HL-60 (cell line): Measurements from ENCODE around the gene CHRNG.

Experiments
- DNase-seq, 2 experiments: peaks; one replicate each; pipeline ENCODE4 v3.0.0-alpha.2; 2010 to 2020; ENCODE audit warnings: low read depth in 1 of 2, low spot score in 1 of 2
- H3K27ac ChIP-seq: fragments of 250-450 bp; sonication (Bioruptor Pico); replicated peaks from 2 replicates; pipeline ENCODE4 v1.5.1; 2020; ENCODE audit warnings: mild to moderate bottlenecking, moderate library complexity
- H3K27me3 ChIP-seq: fragments of 250-450 bp; sonication (Bioruptor Pico); 2 replicates; pipeline ENCODE4 v1.5.1; 2021; ENCODE audit warnings: mild to moderate bottlenecking, moderate library complexity; ENCODE audit not compliant: insufficient read depth, poor library complexity, severe bottlenecking
- H3K4me3 ChIP-seq: replicated peaks from 2 replicates; pipeline ENCODE4 v1.5.1; 2011; ENCODE audit warnings: mild to moderate bottlenecking, control low read depth, low read length; ENCODE audit not compliant: insufficient read depth
- GABPA ChIP-seq: IDR thresholded peaks from 2 replicates; pipeline ENCODE4 v1.6.1; 2012; ENCODE audit warnings: low read depth
- POLR2AphosphoS5 ChIP-seq: IDR thresholded peaks from 2 replicates; pipeline ENCODE4 v1.6.1; 2012; ENCODE audit warnings: low read depth
- SPI1 ChIP-seq: IDR thresholded peaks from 2 replicates; pipeline ENCODE4 v1.6.1; 2012; ENCODE audit warnings: low read depth, mild to moderate bottlenecking, borderline replicate concordance
- TF ChIP-seq, protein P1 (sequence below): IDR thresholded peaks from one replicate; pipeline ENCODE4 v1.5.1; 2011; ENCODE audit warnings: low read length, control low read depth, inconsistent platforms; ENCODE audit not compliant: insufficient read depth
- TF ChIP-seq, protein P2 (sequence below): IDR thresholded peaks from 2 replicates; pipeline ENCODE4 v1.6.1; 2012; ENCODE audit warnings: low read depth; ENCODE audit not compliant: insufficient replicate concordance

The CHRNG gene

DNA sequence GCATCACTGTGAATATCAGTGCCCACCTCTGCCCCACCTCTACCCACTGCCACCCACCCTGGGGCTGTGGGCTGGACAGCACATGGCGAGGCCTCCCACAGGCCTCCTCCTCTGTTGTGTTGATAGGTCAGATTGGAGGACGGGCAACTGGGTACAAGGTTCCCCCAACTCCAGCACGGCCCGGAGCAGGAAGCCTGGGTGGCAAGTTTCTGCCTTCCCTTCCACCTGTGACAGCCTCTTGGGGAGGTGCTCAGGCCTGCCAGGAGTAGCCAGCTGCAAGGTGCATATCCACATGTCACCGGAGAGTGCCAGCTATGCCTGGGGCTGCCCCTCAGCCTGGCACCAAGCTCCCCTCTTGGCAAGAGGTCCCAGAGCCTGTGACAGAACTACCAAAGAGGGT, 45.0 kb upstream of the CHRNG start:
- TF ChIP-seq, protein P1, sequence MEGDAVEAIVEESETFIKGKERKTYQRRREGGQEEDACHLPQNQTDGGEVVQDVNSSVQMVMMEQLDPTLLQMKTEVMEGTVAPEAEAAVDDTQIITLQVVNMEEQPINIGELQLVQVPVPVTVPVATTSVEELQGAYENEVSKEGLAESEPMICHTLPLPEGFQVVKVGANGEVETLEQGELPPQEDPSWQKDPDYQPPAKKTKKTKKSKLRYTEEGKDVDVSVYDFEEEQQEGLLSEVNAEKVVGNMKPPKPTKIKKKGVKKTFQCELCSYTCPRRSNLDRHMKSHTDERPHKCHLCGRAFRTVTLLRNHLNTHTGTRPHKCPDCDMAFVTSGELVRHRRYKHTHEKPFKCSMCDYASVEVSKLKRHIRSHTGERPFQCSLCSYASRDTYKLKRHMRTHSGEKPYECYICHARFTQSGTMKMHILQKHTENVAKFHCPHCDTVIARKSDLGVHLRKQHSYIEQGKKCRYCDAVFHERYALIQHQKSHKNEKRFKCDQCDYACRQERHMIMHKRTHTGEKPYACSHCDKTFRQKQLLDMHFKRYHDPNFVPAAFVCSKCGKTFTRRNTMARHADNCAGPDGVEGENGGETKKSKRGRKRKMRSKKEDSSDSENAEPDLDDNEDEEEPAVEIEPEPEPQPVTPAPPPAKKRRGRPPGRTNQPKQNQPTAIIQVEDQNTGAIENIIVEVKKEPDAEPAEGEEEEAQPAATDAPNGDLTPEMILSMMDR, result no peak
- TF ChIP-seq, protein P2, sequence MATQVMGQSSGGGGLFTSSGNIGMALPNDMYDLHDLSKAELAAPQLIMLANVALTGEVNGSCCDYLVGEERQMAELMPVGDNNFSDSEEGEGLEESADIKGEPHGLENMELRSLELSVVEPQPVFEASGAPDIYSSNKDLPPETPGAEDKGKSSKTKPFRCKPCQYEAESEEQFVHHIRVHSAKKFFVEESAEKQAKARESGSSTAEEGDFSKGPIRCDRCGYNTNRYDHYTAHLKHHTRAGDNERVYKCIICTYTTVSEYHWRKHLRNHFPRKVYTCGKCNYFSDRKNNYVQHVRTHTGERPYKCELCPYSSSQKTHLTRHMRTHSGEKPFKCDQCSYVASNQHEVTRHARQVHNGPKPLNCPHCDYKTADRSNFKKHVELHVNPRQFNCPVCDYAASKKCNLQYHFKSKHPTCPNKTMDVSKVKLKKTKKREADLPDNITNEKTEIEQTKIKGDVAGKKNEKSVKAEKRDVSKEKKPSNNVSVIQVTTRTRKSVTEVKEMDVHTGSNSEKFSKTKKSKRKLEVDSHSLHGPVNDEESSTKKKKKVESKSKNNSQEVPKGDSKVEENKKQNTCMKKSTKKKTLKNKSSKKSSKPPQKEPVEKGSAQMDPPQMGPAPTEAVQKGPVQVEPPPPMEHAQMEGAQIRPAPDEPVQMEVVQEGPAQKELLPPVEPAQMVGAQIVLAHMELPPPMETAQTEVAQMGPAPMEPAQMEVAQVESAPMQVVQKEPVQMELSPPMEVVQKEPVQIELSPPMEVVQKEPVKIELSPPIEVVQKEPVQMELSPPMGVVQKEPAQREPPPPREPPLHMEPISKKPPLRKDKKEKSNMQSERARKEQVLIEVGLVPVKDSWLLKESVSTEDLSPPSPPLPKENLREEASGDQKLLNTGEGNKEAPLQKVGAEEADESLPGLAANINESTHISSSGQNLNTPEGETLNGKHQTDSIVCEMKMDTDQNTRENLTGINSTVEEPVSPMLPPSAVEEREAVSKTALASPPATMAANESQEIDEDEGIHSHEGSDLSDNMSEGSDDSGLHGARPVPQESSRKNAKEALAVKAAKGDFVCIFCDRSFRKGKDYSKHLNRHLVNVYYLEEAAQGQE, result no peak
- no peak for TF ChIP-seq POLR2AphosphoS5
- TF ChIP-seq SPI1, result no peak
- TF ChIP-seq GABPA, result no peak
- no peak overlapping the region for H3K27ac ChIP-seq
- H3K27me3 ChIP-seq, result peaks cover 14% of the 10 kb centered on the region
- DNase-seq, result no peak
- no peak overlapping the region for H3K4me3 ChIP-seq

DNA sequence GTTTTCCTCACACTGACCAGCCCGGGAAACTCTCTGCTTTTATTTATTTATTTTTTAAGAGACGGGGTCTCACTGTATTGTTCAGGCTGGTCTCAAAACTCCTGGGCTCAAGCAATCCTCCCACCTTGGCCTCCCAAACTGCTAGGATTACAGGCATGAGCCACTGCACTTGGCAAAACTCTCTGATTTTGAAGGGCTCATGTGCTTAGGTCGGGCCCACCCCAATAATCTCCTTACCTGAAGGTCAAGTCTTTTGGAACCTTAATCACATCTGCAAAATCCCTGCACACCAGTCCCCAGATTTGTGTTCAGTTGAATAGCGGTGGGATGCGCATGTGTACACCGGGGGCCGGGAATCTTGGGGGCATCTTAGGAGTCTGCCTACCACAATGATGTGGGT, 44.2 kb upstream of the CHRNG start:
- TF ChIP-seq GABPA, result no peak
- TF ChIP-seq POLR2AphosphoS5, result no peak
- TF ChIP-seq, protein P2, result no peak
- TF ChIP-seq, protein P1, result no peak
- peaks cover 9% of the 10 kb centered on the region for H3K27me3 ChIP-seq
- no peak for DNase-seq
- no peak overlapping the region for H3K27ac ChIP-seq
- H3K4me3 ChIP-seq, result no peak overlapping the region

DNA sequence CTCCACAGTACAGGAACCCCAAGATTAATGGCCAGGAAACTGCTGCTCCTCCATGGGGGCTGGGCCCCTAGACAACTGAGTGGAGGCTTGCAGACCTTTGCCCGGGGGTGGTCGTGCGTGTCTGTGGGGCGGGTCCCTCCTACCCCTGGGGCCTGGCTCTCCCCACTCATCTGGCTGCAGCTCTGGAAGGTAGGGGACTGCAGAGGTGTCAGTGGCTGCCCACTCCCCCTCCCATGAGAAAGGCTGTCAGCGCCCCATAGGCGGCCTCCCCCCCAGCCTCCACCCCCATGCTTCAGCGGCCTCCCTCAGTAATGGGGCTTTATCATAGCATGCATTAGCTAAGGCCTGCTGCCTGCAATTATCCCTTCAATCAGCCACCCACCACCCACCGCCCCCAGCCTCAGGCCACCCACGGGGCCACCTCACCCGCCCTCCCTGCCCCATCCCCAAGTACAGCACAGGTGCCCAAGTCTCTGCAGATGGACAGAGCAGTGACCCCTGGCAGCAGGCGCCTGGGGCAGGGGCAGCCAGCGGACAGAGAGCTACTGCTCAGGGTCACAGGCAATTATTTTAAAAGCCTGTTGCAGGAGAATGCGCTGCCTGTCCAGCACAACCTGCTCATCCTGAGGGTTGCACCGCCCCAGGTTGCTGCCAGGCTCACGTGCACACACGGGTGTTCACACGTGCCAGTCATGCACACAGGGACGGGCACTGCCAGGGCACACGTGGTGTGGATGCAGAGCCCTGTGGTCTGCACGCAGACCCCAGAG, 42.8 kb upstream of the CHRNG start:
- TF ChIP-seq, protein P1, result no peak
- TF ChIP-seq, protein P2, result no peak
- TF ChIP-seq SPI1 (no peak), POLR2AphosphoS5 (no peak), GABPA (no peak)
- H3K27ac ChIP-seq, result no peak overlapping the region
- peaks cover 15% of the 10 kb centered on the region for H3K27me3 ChIP-seq
- H3K4me3 ChIP-seq, result no peak overlapping the region
- DNase-seq, result no peak
